GM20000 (cell line): Measurements from ENCODE around the gene MYO15B.

Experiments used
- DNase-seq: peaks from one replicate; pipeline ENCODE4 v3.0.0; 2012; ENCODE audit warnings: low spot score
- TF ChIP-seq, protein P1 (sequence below): IDR thresholded peaks from 2 replicates; pipeline ENCODE4 v1.5.1; 2012; ENCODE audit warnings: mild to moderate bottlenecking, control low read depth; ENCODE audit errors: extremely low read depth, missing control alignments

Gene MYO15B

DNA sequence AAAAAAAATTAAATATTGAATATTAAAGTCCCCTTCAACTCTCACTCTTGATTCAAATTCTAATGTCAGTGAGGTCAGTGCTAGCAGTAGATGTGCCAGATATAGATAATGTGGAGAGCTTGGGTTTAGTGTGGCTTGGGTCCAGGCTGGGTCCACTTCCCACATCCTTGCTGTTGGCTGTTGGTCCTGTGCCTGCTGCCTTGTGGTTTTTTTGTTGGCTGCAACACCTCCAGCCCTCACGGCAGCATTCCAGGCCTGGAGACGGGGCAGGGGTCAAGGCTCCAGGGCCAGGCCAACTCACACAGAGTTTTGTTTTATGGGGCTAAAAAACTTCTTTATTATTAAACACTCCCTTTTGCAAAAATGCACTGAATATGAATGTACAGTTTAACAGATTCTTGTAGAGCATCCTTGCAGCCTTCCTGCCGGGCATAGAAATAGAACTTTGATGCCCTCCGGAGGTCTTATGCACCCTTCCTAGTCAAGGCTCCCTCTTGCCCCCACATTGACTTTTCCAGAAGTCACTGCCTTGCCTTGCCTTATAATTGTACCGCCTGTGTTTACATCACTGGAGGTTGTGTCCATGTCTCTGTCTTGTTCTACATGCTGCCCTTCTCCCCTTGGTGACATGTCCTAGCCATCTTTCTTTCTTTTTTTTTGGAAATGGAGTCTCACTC lies 25.5 kb upstream of the MYO15B start:
- TF ChIP-seq, protein P1, sequence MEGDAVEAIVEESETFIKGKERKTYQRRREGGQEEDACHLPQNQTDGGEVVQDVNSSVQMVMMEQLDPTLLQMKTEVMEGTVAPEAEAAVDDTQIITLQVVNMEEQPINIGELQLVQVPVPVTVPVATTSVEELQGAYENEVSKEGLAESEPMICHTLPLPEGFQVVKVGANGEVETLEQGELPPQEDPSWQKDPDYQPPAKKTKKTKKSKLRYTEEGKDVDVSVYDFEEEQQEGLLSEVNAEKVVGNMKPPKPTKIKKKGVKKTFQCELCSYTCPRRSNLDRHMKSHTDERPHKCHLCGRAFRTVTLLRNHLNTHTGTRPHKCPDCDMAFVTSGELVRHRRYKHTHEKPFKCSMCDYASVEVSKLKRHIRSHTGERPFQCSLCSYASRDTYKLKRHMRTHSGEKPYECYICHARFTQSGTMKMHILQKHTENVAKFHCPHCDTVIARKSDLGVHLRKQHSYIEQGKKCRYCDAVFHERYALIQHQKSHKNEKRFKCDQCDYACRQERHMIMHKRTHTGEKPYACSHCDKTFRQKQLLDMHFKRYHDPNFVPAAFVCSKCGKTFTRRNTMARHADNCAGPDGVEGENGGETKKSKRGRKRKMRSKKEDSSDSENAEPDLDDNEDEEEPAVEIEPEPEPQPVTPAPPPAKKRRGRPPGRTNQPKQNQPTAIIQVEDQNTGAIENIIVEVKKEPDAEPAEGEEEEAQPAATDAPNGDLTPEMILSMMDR: no peak
- no peak for DNase-seq

DNA sequence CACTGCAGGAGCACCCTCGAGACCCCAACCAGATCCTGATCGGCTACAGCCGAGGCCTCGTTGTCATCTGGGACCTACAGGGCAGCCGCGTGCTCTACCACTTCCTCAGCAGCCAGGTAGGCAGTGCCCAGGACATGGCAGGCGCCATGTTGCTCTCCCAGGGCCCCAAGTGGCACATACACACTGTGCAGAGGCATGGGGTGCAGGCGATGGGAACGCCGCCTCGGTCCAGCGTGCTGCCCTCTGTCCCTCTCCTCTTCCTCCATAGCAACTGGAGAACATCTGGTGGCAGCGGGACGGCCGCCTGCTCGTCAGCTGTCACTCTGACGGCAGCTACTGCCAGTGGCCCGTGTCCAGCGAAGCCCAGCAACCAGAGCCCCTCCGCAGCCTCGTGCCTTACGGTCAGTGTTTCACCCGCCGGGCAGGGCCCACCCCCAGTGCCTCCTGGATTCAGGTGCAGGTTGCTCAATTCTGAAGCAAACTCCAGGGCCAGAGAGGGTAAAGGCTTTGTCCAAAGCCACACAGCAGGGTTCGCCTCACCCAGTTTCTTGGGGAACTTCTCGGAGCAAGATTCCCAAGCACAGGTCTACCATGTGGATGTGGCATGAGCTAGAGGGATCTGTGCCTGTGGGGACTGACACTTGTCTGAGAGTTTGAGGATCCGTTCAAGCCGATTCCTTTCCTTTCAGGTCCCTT lies 24.4 kb upstream of the MYO15B start:
- no peak for DNase-seq
- TF ChIP-seq, protein P1: no peak

GRCh38 chr17:75564195-75564594 lies 23.4 kb upstream of the MYO15B start:
- no peak for DNase-seq

GRCh38 chr17:75565066-75565465 lies 22.5 kb upstream of the MYO15B start:
- no peak for DNase-seq
- TF ChIP-seq, protein P1: no peak

More at GRCh38 chr17:75564195-75564594, 23.4 kb upstream of the MYO15B start:
- TF ChIP-seq, protein P1: no peak

DNA sequence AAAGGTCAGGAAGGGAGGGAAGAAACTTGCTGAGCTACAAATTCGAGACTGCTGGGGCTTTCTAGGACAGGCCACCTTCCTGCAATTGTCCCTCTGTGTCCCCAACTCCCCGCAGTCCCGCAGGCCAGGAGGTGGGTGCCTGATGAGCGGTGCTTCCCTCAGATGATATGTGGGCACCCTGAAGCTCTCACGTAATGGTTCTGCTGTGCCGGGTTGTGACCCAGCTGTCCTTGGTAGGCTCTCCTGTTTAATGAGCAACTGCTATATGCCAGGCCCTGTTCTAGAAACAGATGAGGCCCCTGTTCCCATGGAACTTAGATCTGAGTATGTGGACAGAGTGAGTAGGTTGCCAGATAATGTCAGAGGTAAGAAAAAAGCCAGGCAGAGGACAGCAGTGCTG lies 22.0 kb upstream of the MYO15B start:
- DNase-seq: no peak
- TF ChIP-seq, protein P1: no peak

- no peak for DNase-seq
- TF ChIP-seq, protein P1: no peak
Observed at GRCh38 chr17:75566416-75566815, 21.2 kb upstream of the MYO15B start.

- DNase-seq: peak; percentile 54
- TF ChIP-seq, protein P1: no peak
Observed at GRCh38 chr17:75566834-75567233, 20.8 kb upstream of the MYO15B start.
